ENCODE results near the gene SLC25A23. TPM values are rescaled to one million over a fixed set of nuclear protein-coding genes. Genes with fewer than 3 reads are reported as not detected.

The SLC25A23 gene
- total RNA-seq, 1 experiment from 2014 or later, result 17.5 TPM

- no peak for DNase-seq (ENCODE audit: low read depth)
Observed at GRCh38 chr19:6481541-6482342, 22.1 kb upstream of the SLC25A23 start, which contains the start of gene DENND1C. Gene DENND1C, minus strand, starts transcription at chr19:6481787. Its CDS starts 92 bp downstream, at chr19:6481695.

DNA sequence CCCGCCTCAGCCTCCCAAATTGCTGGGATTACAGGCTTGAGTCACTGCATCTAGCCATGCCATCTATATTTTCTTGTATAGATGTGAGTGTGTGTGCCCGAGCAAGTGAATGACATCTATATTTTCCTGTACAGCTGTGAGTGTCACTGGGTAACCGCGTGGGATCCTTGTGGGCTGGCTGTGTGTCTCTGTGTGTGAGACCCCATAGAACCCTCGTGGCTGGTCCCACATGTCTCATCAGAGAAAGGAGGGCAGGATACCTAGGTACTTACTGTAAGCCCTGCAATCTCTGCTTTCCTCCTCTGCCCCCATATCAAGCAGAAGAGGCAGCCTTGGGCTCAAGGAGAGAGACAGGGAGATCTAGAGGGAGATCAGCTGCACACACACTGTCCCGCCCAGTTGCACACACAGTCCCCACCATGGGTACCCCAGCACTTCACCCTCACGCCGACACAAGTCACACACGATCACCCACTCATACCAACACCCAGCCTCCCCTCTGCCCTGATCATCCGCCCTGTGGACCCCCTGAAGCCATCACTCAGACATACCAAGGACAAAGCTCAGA, 21.3 kb upstream of the SLC25A23 start:
- no peak for DNase-seq (ENCODE audit: low read depth)

GRCh38 chr19:6479836-6480398, 20.3 kb upstream of the SLC25A23 start:
- DNase-seq (ENCODE audit: low read depth), result no peak

DNA sequence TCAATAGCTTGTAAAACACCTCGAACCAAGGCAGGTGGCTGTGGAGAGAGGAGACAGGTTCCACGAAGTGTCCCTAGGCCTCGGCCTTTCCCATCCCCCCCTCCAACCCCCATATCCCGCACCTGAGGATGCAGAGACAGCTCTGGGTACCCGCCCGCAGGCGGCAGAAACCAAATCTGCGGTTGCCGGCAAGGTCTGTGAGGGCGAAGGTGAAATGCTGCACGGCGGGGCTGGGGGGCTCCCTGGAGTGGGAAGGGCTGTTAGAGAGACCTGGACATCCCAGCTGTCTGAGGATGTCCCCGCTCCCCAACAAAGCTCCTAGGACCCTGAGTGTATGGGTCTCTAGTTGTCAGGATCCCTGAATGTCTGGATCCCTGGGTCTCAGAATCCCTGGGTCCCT, 19.2 kb upstream of the SLC25A23 start:
- no peak for DNase-seq (ENCODE audit: low read depth)

GRCh38 chr19:6476896-6477431, 17.4 kb upstream of the SLC25A23 start:
- no peak for DNase-seq (ENCODE audit: low read depth)

- peak; percentile 34 for DNase-seq (ENCODE audit: low read depth)
Observed at GRCh38 chr19:6476155-6476895, 16.7 kb upstream of the SLC25A23 start.

DNA sequence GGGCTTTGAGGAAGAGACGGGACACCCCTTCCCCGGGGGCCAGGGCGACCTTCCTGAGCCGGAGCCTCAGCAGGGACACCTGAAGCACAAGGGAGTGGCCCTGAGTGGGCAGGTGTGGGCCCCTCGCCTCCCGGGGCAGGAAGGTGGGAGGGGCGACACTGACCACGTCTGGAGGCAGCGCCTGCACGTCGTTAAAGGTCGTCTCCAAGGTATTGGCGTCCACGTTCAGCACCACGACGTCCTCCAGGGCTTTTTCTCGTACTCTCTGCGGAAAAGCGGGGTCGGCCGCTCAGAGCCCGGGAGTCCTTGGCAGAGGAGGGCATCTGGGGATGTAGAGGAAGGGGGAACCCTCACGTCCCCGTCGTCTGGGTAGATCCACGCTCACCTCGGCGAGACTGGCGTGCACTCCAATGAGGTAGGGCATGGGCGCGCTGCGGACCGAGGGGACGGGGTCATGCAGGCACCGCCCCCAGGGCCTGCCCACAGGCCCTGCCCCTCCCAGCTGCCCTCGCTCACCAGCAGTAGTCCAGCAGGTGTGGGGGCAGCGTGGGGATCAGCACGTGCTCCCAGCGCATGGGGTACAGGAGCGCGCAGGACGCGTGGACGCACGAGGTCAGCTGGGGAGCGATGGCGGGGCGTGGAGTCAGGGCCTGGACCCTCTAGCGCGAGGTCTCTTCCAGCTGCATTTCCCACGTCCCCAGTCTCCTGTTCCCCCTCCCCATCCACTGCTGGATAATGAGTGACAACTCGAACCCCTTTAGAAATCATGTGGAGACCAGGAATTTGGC, 15.9 kb upstream of the SLC25A23 start:
- no peak for DNase-seq (ENCODE audit: low read depth)

- DNase-seq (ENCODE audit: low read depth), result no peak
Observed at GRCh38 chr19:6473647-6474046, 14.1 kb upstream of the SLC25A23 start.

DNA sequence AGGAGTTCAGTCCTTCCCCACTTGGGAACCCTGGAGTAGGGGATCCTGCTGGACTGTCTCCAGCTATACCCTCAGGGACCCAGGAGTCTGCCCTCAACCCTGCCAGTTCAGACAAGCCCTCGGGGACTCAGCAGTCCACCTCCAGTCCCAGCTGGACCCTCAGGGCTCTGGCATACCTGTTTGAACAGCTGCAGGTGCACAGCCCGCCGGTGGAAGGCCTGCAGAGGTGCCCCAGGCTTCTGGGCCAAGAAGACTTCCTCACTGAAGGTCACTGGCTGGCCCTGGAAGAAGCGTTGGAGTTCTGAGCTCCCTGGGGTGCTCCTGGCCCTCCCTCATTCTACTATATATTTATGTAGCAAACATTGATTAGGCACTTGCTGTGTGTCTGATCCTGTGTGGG, 13.1 kb upstream of the SLC25A23 start:
- DNase-seq (ENCODE audit: low read depth), result no peak

- DNase-seq (ENCODE audit: low read depth), result no peak
Observed at GRCh38 chr19:6471076-6471475, 11.5 kb upstream of the SLC25A23 start.

GRCh38 chr19:6470173-6470572, 10.6 kb upstream of the SLC25A23 start:
- no peak for DNase-seq (ENCODE audit: low read depth)

- no peak for DNase-seq (ENCODE audit: low read depth)
Observed at GRCh38 chr19:6467384-6467783, 7.8 kb upstream of the SLC25A23 start.

DNA sequence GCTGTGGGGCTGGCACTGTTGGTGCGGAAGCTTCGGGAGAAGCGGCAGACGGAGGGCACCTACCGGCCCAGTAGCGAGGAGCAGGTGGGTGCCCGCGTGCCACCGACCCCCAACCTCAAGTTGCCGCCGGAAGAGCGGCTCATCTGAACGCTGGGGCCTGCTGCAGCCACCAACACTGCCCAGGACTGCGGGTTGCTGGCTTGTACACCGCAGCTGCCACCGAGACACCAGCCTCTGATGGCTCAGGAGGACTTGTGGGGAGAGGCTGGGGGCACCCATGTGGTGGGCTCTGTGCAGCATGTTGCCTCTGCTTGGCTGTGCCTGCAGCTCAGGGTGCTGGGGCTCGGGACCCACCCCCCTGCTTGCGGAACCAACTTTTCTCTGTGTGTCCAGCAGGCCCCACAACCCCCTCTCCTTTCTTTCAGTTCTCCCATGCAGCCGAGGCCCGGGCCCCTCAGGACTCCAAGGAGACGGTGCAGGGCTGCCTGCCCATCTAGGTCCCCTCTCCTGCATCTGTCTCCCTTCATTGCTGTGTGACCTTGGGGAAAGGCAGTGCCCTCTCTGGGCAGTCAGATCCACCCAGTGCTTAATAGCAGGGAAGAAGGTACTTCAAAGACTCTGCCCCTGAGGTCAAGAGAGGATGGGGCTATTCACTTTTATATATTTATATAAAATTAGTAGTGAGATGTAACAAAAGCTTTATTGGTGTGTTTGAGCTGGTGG, 7.1 kb upstream of the SLC25A23 start:
- DNase-seq (ENCODE audit: low read depth), result no peak

- no peak for DNase-seq (ENCODE audit: low read depth)
Observed at GRCh38 chr19:6465663-6466062, 6.1 kb upstream of the SLC25A23 start.

GRCh38 chr19:6465006-6465405, 5.4 kb upstream of the SLC25A23 start:
- DNase-seq (ENCODE audit: low read depth), result no peak

GRCh38 chr19:6464070-6464873, 4.7 kb upstream of the SLC25A23 start, which contains the start of gene CRB3:
Gene CRB3, plus strand, starts transcription at chr19:6464271. Its CDS starts 431 bp downstream, at chr19:6464702.
- no peak for DNase-seq (ENCODE audit: low read depth)

GRCh38 chr19:6460099-6460884, 700 bp upstream of the SLC25A23 start:
- DNase-seq (ENCODE audit: low read depth), result peak; percentile 99

DNA sequence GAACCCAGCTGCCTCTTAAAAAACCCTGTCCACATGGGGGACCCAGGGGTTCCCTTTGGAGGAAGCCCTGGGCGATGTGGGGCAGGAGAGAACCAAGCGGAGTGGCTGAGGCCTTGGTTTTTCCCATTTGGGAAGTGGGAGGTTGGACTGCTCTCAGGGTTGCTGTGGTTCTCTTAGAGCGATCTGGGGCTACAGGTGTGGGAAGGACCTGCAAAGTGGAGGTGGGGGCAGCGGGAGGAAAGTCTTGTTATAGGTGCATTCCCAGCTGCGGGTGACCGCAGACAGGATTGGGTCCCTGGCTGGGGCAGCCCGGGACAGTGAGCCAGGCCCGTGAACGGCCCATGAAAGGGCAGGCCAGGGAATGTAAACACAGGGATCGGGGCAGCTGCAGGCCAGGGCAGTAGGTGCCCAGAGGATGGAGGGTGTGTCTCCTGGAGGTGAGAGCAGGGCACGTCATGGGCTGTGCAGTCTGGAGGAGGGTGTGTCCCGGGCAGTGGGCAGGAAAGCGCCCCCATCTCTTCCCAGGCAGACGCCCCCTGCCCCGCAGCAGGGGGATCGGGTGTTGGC, 814 bp downstream of the SLC25A23 start:
- no peak for DNase-seq (ENCODE audit: low read depth)

Data from RPMI7951 (cell line).